NCI-H82 (cell line): ENCODE measurements around the gene DDO.
"Not testable (repeated sequence)": the region's sequence is repeated elsewhere in the genome, so short reads cannot be mapped to it uniquely, and the experiment has no call there.

ENCODE experiments used
- DNase-seq: peaks from one replicate; lab custom pipeline; 2025; lab: John Stamatoyannopoulos, UW

The DDO gene

GRCh38 chr6:110367825-110368224, 47.5 kb downstream of the DDO start:
- DNase-seq, result no peak

- no peak for DNase-seq
Observed at GRCh38 chr6:110366975-110367374, 48.4 kb downstream of the DDO start.

DNA sequence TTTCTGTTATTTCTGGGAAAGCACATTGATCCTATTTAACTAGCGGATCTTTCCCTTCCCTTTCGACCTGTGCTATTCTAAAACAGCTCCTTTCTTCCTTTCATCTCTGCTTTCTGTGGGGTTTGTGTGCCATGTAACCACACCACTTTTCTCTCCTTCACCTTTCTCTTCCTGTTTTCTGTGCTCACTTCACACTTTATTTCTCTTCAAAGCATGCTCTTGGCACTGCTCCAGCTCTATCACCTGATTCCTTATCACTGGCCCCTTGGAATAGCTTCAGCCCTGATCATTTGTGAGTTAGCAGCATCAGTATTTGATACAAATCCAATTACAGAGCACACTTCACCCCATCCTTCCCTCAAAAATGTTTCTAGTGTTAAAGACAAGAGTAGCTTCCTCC, 49.1 kb downstream of the DDO start:
- peak; percentile 34 for DNase-seq

DNA sequence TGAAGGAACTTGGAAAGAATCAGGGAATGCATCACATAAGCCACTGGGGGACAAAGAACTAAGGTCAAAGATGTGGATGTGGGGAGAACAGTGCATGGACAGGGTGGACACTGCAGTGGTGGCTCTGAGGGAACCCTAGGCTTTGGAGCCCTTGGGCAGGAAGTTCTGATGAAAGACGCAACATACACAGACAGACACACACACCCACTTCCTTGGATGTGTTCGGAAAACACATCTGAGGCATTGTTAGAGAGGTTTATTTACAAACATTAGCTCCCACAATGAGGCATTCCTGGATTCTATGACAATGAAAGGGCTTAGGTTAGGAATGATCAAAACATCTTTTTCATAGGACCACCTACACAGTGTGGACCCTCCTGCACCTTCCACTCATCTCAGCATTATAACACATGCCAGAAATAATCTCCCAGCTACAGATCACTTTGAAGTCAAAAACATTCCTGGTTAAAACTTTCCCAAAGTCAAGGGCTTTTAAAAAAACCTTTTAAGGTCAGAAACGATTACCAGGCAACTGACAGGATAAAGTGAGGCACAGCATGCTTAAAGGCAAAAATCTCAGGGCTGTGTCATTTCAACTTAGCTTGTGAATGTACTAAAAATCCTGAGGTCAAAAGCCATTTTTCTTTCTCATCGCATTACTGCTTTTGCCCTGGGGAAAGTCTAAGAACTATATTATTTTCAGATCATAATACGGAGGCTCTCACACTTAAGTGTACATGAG, 50.8 kb downstream of the DDO start:
- DNase-seq, result no peak

- DNase-seq, result no peak
Observed at GRCh38 chr6:110363748-110364147, 51.6 kb downstream of the DDO start.

- no peak for DNase-seq
Observed at GRCh38 chr6:110360676-110361075, 54.7 kb downstream of the DDO start.

DNA sequence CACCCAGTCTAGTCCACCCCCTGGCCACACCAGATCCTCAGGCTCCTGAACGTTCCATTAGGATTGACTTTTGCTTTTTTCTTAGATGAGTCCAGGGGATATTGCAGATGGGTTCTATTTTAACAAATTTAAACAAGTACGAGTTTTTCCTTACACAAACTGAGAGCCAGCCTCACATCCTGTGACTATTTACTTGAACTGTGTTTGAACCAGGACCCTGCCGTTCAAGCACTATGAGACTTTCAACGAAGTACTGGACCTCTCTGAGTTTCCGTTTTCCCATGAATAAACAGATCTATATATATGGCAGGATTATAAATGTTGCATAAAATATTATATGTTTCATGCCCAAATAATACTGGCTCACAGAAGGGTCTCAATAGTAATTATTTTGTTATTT, 55.8 kb downstream of the DDO start:
- no peak for DNase-seq

- DNase-seq, result peak; percentile 48
Observed at GRCh38 chr6:110358553-110359160, 56.7 kb downstream of the DDO start.

- DNase-seq, result peak; percentile 71
Observed at GRCh38 chr6:110357664-110358552, 57.5 kb downstream of the DDO start, which contains the start of gene METTL24. Gene METTL24, minus strand, starts transcription at chr6:110358349. Its CDS starts 77 bp downstream, at chr6:110358272.

DNA sequence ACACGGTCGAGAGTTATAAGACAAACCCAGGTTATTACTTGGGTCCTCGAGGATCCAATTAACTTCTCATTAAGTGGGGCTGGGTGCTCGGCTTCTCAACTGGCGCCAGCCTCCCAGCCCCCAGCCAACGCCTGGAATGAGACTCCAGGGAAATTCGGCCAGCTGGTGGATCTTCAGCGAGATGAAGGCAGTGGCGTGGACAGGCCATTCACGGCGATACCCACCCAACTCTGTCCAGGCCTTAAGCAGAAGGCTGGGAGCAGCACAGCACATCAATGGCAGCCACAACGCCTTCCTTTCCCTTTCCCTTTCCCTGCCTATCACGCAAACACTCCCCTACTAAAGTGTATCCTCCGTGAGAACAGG, 58.1 kb downstream of the DDO start:
- peak; percentile 96 for DNase-seq

DNA sequence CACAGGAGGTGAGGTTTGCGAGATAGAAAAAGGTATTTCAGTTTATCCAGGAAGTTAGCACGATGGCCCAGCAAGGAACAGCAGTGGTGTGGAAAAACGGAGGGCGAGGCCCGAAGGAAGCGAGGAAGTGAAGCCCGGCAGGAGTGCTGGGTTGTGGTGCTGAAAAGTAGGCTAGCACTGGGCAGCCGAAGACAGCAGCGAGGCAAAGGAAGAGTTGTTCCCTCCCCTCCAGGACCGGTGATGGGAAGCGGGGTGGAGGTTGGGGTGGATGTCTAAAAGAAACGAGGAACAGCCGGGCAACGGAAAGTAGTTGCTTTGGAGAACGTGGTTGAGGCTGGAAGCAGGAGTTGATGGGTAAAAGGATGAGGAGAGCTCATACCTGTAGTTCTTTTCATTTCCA, 58.6 kb downstream of the DDO start:
- peak; percentile 81 for DNase-seq

DNA sequence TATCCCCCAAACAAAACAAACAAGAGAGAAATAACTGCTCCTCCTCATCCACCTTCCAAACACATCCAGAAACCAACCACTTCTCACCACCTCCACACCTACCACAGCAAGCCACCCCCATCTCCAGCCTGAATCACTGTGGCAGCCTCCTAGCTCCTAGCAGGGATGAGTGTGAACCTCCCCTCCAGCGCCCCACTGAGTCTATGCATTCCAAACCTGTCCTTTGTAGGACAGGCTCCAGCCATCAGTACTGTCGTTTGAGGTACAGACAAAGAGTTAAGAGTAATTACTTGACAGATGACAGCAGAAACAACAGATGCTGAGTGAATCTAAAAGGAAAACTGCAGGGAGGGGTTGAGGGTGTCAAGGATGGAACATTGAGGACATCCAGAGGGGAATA, 59.6 kb downstream of the DDO start:
- DNase-seq, result peak; percentile 85

- DNase-seq, result peak; percentile 29
Observed at GRCh38 chr6:110355022-110355421, 60.4 kb downstream of the DDO start.

- no peak for DNase-seq
Observed at GRCh38 chr6:110354153-110354552, 61.2 kb downstream of the DDO start.

GRCh38 chr6:110353457-110354001, 61.8 kb downstream of the DDO start:
- no peak for DNase-seq

- no peak for DNase-seq
Observed at GRCh38 chr6:110352563-110353262, 62.7 kb downstream of the DDO start.

- DNase-seq, result no peak
Observed at GRCh38 chr6:110351986-110352385, 63.4 kb downstream of the DDO start.

GRCh38 chr6:110351546-110351945, 63.8 kb downstream of the DDO start:
- no peak for DNase-seq

- not testable (repeated sequence) for DNase-seq
Observed at GRCh38 chr6:110350593-110350992, 64.8 kb downstream of the DDO start.

DNA sequence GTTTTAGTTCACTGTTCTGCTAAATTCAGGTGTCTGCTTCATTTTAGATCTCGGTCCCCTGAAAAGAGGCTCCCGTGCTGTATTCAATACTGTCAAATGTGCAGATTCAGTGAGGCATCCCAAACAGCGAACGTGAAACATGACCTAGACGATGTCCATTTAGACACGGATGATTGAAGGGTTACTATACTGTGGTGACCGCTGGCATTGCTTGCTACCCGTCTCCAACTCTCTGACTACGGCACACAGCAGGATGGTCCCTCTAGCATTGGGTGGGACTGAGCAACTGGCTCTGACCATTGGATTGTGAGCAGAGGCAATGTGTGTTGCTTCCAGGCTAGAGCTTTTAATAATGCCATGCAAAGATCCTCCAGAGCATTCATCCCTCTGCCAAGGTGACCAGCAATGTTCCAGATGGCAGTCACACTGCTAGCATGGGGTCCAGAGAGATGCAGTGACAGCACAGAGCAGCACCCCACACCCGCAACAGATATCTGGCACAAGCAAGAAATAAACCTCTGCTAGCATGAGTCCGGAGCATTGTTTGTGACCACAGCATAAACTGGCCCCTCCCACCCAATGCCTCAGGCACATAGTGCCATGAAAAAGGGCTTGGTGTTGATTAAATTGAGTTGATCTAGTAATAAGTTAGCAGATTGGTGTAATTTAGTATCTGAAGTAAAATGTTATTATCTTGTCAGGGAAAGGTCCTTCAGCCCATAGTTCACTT, 66.2 kb downstream of the DDO start:
- DNase-seq, result no peak

GRCh38 chr6:110345025-110345424, 70.3 kb downstream of the DDO start:
- no peak for DNase-seq
